Activated CD4-positive, alpha-beta memory T cell treated with anti-CD3 and anti-CD28 coated beads, Interleukin-2, amount 10 ng/mL, durations not matched to agents 7 days and 5 days (primary cell): ENCODE results near the gene IL10. TPM values are rescaled to one million over a fixed set of nuclear protein-coding genes. Genes with fewer than 3 reads are reported as not detected.
A peak's percentile ranks its signal among the peaks of the same experiment; 100 is the strongest.

Source experiments
- CTCF ChIA-PET: fragments of 350-600 bp; sonication (Branson Sonifier 250); formaldehyde crosslinking; loops from one replicate; lab custom pipeline; 2021; ENCODE audit warnings: antibody characterized with exemption, inconsistent platforms; lab: Charles Lee
- POLR2A ChIA-PET: fragments of 350-600 bp; sonication (Branson Sonifier 250); formaldehyde crosslinking; loops from one replicate; lab custom pipeline; 2021; ENCODE audit warnings: antibody characterized with exemption; lab: Charles Lee
- DNase-seq: peaks from one replicate; pipeline ENCODE4 v3.0.0-alpha.2; 2020
- H3K27ac Mint-ChIP-seq: one replicate; pipeline ENCODE4 v1.8.0; 2021; ENCODE audit warnings: mild to moderate bottlenecking, mixed read lengths
- H3K27me3 Mint-ChIP-seq: one replicate; pipeline ENCODE4 v1.8.0; 2021; ENCODE audit warnings: mixed read lengths
- H3K36me3 Mint-ChIP-seq: one replicate; pipeline ENCODE4 v1.8.0; 2021; ENCODE audit warnings: low read depth, mixed read lengths
- H3K4me1 Mint-ChIP-seq: one replicate; pipeline ENCODE4 v1.8.0; 2021; ENCODE audit warnings: mixed read lengths
- H3K4me3 Mint-ChIP-seq: one replicate; pipeline ENCODE4 v1.8.0; 2021; ENCODE audit warnings: mild to moderate bottlenecking, mixed read lengths
- H3K9me3 Mint-ChIP-seq: one replicate; pipeline ENCODE4 v1.8.0; 2021; ENCODE audit warnings: mixed read lengths
- total RNA-seq, 2 experiments: library from RNA; stranded (reverse); gene quantifications; one replicate each; pipeline ENCODE4 v1.2.3, GENCODE V29; 2021

The IL10 gene
- total RNA-seq, 2 experiments from 2014 or later, result 0.73 to 1.9 TPM

DNA sequence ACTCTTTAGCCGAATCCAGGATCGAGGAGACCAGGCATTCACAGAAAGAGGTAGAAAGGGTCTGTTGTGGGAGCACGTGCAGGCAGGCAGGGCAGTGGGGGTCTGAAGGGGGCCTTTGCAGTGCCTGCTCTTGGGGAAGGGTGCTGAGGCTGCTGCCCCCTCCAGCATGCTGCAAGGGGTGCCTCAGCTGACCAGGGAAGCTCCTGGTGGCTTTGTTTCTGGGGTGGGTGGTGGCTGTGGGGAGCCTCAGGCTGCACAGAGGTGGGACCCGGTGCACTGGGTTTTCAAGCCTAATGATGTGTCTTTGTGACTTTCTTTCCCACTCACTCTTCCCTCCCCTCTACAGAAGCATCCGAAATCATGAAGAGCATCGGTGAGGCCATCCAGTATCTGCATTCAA lies 43.2 kb downstream of the IL10 start:
- ChIA-PET CTCF (interaction anchor here (1.1 to 11.1 kb wide), 2 partner anchors 11 to 78 kb away, joined by 3 to 276 read pairs; no protein-coding TSS in a partner anchor), POLR2A (no interaction called here)
- Mint-ChIP-seq H3K36me3 (peaks cover 39% of the 10 kb centered on the region), H3K27ac (no peak overlapping the region), H3K27me3 (no peaks in the 10 kb centered on the region), H3K9me3 (no peaks in the 10 kb centered on the region), H3K4me3 (no peak overlapping the region), H3K4me1 (peaks cover 55% of the 10 kb centered on the region)
- no peak for DNase-seq

DNA sequence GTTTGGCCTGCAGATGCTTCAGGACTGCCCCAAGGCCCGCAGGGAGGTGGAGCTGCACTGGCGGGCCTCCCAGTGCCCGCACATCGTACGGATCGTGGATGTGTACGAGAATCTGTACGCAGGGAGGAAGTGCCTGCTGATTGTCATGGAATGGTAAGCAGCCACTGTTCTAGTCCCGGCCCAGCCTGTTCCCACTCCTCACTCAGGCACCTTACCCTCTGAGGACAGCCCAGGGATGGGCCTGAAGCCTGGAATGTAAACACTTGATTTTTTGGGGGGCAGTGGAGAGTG lies 43.7 kb downstream of the IL10 start:
- H3K4me1 Mint-ChIP-seq, result peaks cover 54% of the 10 kb centered on the region
- H3K27ac Mint-ChIP-seq, result no peak overlapping the region
- H3K9me3 Mint-ChIP-seq, result no peaks in the 10 kb centered on the region
- ChIA-PET POLR2A (no interaction called here), CTCF (interaction anchor here (0.5 to 11.1 kb wide), 4 partner anchors 10 to 1215 kb away, joined by 3 to 276 read pairs (median 8); no protein-coding TSS in a partner anchor)
- no peak overlapping the region for H3K4me3 Mint-ChIP-seq
- no peaks in the 10 kb centered on the region for H3K27me3 Mint-ChIP-seq
- peaks cover 37% of the 10 kb centered on the region for H3K36me3 Mint-ChIP-seq
- no peak for DNase-seq

DNA sequence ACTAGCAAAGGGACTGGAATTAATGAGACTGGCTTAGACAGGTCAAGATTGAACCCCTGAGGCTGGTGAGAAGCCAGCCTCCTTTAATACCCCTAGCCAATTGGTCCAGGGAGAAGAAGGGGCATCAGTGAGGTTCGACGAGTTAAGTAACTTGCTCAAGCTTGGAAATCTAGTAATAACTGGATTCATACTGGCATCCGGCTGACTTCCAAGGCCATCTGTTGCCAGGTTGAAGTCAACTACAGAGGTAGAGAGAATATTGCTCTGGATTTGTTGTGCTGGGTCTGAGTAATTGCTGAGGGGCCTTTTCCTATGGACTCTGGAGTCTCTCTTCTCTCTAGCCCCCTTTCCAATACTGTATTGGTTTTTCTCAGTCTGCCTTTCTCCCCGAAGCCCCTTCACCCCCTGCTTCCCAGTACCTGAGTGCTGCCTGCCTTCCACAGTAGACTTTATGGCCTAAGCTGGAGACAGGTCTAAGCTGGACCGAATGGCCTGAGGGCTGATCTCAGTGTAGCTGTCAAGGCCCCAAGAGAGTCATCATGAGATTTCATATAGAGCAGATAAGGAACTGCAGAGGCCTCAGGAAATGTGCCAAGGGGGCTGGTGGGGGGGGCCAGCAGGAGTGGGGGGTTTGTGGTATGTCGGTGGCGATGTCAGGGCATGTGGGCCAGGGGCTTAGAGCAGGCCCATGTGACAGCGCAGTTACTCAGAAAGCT lies 44.2 kb downstream of the IL10 start:
- ChIA-PET CTCF (interaction anchor here (0.5 to 11.1 kb wide), 6 partner anchors 10 to 1215 kb away, joined by 3 to 276 read pairs (median 8); no protein-coding TSS in a partner anchor), POLR2A (interaction anchor here (1.3 to 1.4 kb wide), 2 partner anchors 9 to 81 kb away, joined by 3 read pairs; no protein-coding TSS in a partner anchor)
- Mint-ChIP-seq H3K36me3 (peaks cover 34% of the 10 kb centered on the region), H3K9me3 (no peaks in the 10 kb centered on the region), H3K4me3 (no peak overlapping the region), H3K27ac (no peak overlapping the region), H3K27me3 (no peaks in the 10 kb centered on the region), H3K4me1 (peaks cover 54% of the 10 kb centered on the region)
- no peak for DNase-seq

DNA sequence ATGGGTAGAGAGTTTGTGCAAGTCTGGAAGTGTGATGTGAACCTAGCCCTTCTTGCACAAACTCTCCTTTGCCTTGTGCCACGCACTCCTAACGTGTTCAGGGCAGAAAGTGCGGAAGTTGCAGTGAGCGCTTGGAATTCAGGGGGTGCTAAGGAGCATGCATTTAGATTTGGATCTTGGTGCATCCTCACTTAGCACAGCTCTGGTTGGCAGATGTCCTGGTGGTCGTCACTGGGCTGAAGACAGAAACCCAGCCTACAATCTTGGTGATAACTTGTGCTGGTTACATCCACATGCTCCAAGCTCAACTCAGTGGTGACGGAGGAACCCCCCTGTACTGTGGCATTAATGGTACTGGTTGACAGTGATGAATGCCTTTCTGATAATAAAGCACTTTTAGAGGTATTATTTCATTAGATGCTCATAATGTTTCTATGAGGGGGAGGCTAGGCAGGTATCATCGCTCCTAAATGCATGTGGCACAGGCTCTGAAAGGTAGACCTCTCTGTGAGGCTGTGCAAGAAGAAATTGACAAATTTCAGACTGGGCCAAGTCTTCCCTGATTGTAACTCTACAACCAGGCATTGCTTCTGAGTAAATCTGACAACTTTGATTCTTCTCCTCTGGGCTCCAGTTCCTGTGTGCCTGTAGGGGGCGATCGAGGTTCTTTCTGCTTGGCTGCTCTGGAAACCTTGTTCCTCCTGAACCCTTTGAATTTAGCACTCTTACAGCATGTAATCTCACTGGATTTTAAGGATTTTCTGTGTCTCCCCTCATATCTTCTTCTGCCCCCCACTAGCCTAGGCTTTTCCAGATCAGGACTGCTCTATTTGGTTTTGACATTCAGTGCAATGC lies 47.0 kb downstream of the IL10 start:
- Mint-ChIP-seq H3K27me3 (no peaks in the 10 kb centered on the region), H3K4me3 (no peak overlapping the region), H3K36me3 (peaks cover 14% of the 10 kb centered on the region), H3K4me1 (peaks cover 54% of the 10 kb centered on the region), H3K27ac (no peak overlapping the region), H3K9me3 (no peaks in the 10 kb centered on the region)
- ChIA-PET CTCF (interaction anchor here (0.6 to 3.7 kb wide), 32 partner anchors 10 to 258 kb away, joined by 3 to 83 read pairs (median 5); partner anchors contain the start of genes DYRK3, EIF2D and IL10), POLR2A (interaction anchor here (1.1 to 1.6 kb wide), 4 partner anchors 22 to 1143 kb away, joined by 3 read pairs; no protein-coding TSS in a partner anchor)
- DNase-seq, result peak; percentile 70

DNA sequence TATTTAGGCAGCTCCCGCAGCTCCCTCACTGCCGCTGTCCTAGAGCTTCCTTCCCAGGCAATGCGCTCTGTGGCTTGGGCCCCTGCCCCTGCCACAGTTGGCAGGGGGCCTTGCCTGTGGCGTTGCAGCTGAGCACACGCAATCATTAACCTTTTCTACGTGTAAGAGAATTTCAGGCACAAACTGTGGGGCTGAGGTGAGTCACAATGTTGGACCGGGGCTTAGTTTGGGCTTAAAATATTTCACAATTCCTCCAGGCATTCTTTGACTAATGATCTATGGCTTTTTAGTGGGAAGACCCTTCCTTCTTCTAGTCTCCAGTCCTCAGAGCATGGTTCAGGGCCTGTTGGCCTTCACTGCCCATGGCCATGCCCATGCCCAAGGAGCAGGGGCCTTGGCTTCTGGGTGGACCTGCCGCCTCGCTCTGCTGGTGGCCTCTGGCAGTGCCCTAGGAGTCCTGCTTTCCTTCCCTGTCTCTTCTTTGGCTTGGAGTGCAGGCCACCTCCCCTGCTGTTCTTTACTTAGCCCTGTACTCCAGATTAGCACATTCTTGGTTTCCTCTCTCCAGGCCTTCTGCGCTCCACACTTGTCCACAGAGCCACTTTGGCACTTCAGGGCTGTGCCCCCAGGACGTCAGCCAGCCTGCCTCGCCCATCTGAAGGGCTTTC lies 48.4 kb downstream of the IL10 start:
- DNase-seq, result no peak
- ChIA-PET CTCF (interaction anchor here (0.7 to 3.7 kb wide), 13 partner anchors 8 to 211 kb away, joined by 3 to 83 read pairs (median 3); partner anchors contain the start of gene DYRK3), POLR2A (no interaction called here)
- H3K27me3 Mint-ChIP-seq, result no peaks in the 10 kb centered on the region
- H3K4me1 Mint-ChIP-seq, result peaks cover 47% of the 10 kb centered on the region
- peaks cover 2% of the 10 kb centered on the region for H3K36me3 Mint-ChIP-seq
- H3K27ac Mint-ChIP-seq, result no peak overlapping the region
- no peaks in the 10 kb centered on the region for H3K9me3 Mint-ChIP-seq
- no peak overlapping the region for H3K4me3 Mint-ChIP-seq

DNA sequence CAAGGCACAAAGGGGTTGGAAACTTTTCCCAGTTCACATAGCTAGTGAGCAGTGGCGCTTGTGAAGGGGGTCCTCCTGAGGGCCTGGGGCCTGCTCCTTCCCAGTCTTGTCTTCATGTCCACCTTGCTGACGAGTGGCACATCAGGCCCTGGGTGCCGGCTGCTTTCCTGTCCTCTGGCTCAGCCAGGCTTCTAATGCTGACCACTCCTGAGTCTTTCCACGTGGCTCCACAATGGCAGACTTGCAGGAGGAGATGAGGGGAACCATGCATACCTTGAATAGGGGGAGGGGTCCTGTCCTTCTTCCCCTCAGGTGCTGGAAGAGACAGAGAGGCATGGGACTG lies 48.9 kb downstream of the IL10 start:
- ChIA-PET POLR2A (no interaction called here), CTCF (interaction anchor here (0.7 to 1.9 kb wide), 6 partner anchors 10 to 189 kb away, joined by 3 to 6 read pairs (median 3); no protein-coding TSS in a partner anchor)
- Mint-ChIP-seq H3K27ac (no peak overlapping the region), H3K9me3 (no peaks in the 10 kb centered on the region), H3K4me3 (no peak overlapping the region), H3K36me3 (no peaks in the 10 kb centered on the region), H3K27me3 (no peaks in the 10 kb centered on the region), H3K4me1 (peaks cover 50% of the 10 kb centered on the region)
- no peak for DNase-seq

DNA sequence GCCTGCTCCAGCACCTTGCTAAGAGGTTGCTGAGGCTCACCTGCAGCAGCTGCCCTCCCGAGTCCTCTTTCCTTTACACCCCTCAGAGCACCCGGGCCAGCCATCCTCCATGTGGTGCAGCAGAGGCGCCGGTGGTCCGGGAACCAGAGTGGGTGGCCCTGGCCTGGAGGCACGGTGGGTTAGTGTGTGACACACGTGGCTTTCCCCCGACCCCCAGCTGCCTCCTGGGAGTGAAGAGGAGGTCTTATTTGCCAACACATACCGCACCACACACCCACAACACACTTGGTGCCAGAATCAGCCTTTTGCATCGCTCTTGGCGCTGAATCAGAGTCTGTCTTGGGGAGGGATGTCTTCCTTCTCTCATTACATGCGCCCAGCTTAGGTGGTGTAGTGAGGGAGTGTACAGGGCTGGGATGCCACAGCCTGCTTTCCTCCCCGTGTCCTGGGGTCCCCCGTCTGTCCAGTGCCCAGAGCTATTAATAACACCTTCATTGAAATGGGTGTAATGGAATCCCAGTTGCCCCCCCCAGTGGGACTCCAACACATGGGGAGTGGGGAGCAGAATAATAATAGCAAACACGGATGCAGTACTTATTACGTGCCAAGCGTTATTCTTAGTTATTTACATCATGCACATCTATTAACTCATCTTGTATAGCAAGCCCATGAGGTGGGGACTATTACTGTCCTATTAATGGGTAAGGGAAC lies 49.4 kb downstream of the IL10 start:
- Mint-ChIP-seq H3K27ac (no peak overlapping the region), H3K4me1 (peaks cover 49% of the 10 kb centered on the region), H3K27me3 (no peaks in the 10 kb centered on the region), H3K4me3 (no peak overlapping the region), H3K9me3 (no peaks in the 10 kb centered on the region), H3K36me3 (no peaks in the 10 kb centered on the region)
- no peak for DNase-seq
- CTCF ChIA-PET, result interaction anchor here (0.7 to 2.1 kb wide), 9 partner anchors 10 to 195 kb away, joined by 3 to 7 read pairs (median 3); no protein-coding TSS in a partner anchor
- POLR2A ChIA-PET, result no interaction called here

DNA sequence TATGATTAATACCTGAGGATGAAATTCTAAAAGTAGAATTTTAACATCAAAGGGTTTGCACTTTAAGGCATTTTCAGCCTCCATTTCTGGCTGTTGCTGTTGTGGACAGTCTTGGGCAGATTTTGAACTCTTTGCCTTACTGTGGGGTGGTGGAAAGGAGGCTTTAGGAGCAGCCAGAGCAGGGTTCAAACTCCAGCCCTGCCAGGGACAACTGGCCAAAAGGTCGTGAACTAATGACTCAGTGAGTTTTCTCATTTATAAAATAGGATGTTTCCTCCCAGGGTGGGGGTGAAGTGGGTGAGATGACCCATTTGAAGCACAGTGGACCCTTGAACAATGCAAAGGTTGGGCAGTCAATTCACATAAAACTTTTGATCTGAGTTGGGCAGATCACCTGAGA lies 50.8 kb downstream of the IL10 start:
- Mint-ChIP-seq H3K9me3 (no peaks in the 10 kb centered on the region), H3K4me1 (peaks cover 57% of the 10 kb centered on the region), H3K4me3 (no peak overlapping the region), H3K27ac (no peak overlapping the region), H3K36me3 (no peaks in the 10 kb centered on the region), H3K27me3 (no peaks in the 10 kb centered on the region)
- POLR2A ChIA-PET, result no interaction called here
- DNase-seq, result no peak
- CTCF ChIA-PET, result interaction anchor here (1.3 to 2.1 kb wide), 3 partner anchors 13 to 191 kb away, joined by 3 to 7 read pairs (median 5); no protein-coding TSS in a partner anchor

DNA sequence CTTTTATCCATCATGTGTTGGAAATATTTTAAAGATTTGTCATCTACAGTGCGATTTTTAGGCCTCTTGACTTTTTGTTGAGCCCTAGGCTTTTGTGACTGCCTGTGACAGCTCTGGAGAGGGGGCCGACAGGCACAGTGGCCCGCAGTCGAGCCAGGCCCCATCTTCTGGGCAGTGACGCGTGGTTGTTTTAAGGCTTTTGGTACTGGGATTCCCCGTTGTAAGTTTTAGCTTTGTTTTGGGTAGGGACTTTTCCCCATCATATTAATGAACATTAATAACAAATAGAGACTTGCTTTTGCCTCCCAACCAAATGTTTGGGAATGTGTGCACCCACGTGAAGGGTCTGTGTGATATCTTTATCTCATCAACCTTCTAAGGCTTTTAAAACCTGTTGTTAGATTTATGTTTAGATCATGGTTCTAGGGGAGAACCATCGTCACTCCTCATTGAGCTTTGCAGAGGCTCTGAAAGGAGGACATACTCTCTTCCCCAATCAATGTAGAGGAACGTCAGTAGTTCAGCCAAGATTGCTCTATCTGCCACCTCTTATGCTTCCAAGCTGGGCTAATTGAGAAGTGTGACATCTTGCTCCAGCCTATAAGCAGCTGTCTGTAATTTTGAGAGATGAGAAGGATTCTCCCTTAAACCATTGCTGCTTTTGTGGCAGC lies 53.0 kb downstream of the IL10 start:
- CTCF ChIA-PET, result interaction anchor here (1.1 to 4.7 kb wide), 3 partner anchors 11 to 193 kb away, joined by 4 to 20 read pairs (median 4); no protein-coding TSS in a partner anchor
- Mint-ChIP-seq H3K27ac (no peak overlapping the region), H3K4me3 (no peak overlapping the region)

DNA sequence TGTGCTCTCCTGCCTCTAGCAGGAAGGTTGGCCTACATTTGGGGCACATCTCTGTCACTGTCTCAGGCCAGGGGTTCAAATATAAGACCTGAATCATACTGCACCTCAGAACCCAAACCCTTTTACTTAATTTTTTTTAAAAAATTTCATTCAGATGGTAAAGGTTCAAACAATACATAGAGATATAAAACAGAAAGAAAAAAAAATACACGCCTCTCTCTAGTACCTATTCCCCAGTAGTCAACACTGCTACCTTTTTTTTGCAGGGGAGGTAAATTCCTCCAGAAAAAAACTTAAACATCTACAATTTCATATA lies 54.7 kb downstream of the IL10 start:
- ChIA-PET CTCF (interaction anchor here (1.2 to 4.7 kb wide), 2 partner anchors 11 to 195 kb away, joined by 3 to 20 read pairs; no protein-coding TSS in a partner anchor), POLR2A (no interaction called here)
- Mint-ChIP-seq H3K27ac (peak overlapping the region; percentile 80), H3K4me3 (no peak overlapping the region), H3K9me3 (no peaks in the 10 kb centered on the region), H3K4me1 (peaks cover 73% of the 10 kb centered on the region), H3K36me3 (peaks cover 4% of the 10 kb centered on the region), H3K27me3 (no peaks in the 10 kb centered on the region)
- no peak for DNase-seq

More for the DNA sequence above, 53.0 kb downstream of the IL10 start:
- POLR2A ChIA-PET, result interaction anchor here (1.2 kb wide), 1 partner anchor 31 kb away, joined by 3 read pairs; no protein-coding TSS in a partner anchor
- no peaks in the 10 kb centered on the region for H3K27me3 Mint-ChIP-seq
- no peaks in the 10 kb centered on the region for H3K9me3 Mint-ChIP-seq
- no peak for DNase-seq
- H3K4me1 Mint-ChIP-seq, result peaks cover 60% of the 10 kb centered on the region
- H3K36me3 Mint-ChIP-seq, result peaks cover 4% of the 10 kb centered on the region
